Measurements from ENCODE around the gene GNG2.

DNA sequence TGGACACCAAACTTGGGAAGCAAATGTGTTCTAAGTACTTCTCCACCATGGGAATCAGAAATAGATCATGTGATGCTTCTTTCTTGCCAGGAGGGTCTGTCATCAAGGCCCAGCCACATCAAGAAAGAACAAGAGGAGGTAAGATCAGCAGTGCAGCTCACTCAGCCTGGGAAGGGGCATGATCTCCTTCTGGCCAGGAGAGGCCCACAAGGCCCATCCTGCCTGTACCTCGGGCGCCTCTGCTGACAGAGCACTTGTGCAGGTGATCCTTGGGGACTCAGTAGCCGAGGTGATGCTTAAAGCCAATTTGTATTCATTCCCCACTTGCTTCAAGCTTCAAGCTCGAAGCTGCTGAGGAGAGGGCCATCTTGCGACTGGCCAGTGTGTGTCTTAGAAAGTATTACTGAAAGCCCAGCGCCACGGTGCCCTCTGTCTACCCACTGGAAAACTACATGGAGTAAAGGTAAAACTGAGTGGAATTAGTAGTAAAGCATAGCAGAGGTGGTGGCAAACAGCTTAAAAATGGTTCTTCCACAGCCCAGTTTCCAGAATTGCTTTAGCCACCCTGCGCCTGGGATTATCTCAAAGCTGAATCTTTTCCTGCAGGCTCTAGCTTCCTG lies 155.1 kb downstream of the GNG2 start:
- TF ChIP-seq, protein P1, sequence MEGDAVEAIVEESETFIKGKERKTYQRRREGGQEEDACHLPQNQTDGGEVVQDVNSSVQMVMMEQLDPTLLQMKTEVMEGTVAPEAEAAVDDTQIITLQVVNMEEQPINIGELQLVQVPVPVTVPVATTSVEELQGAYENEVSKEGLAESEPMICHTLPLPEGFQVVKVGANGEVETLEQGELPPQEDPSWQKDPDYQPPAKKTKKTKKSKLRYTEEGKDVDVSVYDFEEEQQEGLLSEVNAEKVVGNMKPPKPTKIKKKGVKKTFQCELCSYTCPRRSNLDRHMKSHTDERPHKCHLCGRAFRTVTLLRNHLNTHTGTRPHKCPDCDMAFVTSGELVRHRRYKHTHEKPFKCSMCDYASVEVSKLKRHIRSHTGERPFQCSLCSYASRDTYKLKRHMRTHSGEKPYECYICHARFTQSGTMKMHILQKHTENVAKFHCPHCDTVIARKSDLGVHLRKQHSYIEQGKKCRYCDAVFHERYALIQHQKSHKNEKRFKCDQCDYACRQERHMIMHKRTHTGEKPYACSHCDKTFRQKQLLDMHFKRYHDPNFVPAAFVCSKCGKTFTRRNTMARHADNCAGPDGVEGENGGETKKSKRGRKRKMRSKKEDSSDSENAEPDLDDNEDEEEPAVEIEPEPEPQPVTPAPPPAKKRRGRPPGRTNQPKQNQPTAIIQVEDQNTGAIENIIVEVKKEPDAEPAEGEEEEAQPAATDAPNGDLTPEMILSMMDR (conservative IDR thresholded peaks at IDR 0.05 in 1 of 2, IDR thresholded peaks at IDR 0.05 in 1 of 2; ENCODE audit: low read depth in 1 of 2, low read length in 2 of 2), result peak; percentile 33 to 54
- no peak for TF ChIP-seq EZH2 (IDR thresholded peaks at IDR 0.05; ENCODE audit: low read length, missing control alignments)
